LNCaP clone FGC (cell line): Measurements from ENCODE around the gene DDIAS.

ENCODE experiments used
- DNase-seq: peaks from one replicate; pipeline ENCODE4 v3.0.0-alpha.2; 2011; ENCODE audit warnings: low read depth
- H3K4me3 ChIP-seq: 2 replicates; pipeline ENCODE4 v1.5.1; 2011; ENCODE audit warnings: mild to moderate bottlenecking, low read depth, low read length, control low read depth
- TF ChIP-seq, protein P1 (sequence below): IDR thresholded peaks from 2 replicates; pipeline ENCODE4 v1.5.1; 2012; ENCODE audit warnings: mild to moderate bottlenecking; ENCODE audit not compliant: control insufficient read depth, insufficient read depth; ENCODE audit errors: extremely low read depth

The DDIAS gene

GRCh38 chr11:82889133-82890001 is 12.2 kb upstream of the DDIAS start:
- no peak for DNase-seq
- TF ChIP-seq, protein P1, sequence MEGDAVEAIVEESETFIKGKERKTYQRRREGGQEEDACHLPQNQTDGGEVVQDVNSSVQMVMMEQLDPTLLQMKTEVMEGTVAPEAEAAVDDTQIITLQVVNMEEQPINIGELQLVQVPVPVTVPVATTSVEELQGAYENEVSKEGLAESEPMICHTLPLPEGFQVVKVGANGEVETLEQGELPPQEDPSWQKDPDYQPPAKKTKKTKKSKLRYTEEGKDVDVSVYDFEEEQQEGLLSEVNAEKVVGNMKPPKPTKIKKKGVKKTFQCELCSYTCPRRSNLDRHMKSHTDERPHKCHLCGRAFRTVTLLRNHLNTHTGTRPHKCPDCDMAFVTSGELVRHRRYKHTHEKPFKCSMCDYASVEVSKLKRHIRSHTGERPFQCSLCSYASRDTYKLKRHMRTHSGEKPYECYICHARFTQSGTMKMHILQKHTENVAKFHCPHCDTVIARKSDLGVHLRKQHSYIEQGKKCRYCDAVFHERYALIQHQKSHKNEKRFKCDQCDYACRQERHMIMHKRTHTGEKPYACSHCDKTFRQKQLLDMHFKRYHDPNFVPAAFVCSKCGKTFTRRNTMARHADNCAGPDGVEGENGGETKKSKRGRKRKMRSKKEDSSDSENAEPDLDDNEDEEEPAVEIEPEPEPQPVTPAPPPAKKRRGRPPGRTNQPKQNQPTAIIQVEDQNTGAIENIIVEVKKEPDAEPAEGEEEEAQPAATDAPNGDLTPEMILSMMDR, result no peak
- no peak overlapping the region for H3K4me3 ChIP-seq

- TF ChIP-seq, protein P1, result no peak
- H3K4me3 ChIP-seq, result no peak overlapping the region
- DNase-seq, result no peak
Observed at GRCh38 chr11:82890002-82890341, 11.6 kb upstream of the DDIAS start.

DNA sequence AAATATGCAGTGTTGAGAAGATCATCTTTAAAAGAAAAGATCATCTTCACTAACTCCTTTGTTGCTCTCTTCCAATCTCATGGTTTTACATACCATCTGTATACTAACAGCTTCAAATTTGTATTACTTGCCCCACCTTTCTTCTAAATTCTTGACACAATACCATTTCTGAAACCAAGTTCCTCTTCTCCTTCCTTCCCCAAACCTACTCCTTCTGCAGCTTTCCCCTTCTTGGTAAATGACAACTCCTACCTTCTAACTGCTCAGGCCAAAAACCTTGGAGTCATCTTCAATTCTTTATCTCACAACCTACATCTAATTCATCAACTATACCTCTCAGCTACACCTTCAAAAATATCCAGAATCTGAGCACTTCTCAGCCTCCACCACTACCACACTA is 10.6 kb upstream of the DDIAS start:
- TF ChIP-seq, protein P1, result no peak
- no peak overlapping the region for H3K4me3 ChIP-seq
- DNase-seq, result no peak

DNA sequence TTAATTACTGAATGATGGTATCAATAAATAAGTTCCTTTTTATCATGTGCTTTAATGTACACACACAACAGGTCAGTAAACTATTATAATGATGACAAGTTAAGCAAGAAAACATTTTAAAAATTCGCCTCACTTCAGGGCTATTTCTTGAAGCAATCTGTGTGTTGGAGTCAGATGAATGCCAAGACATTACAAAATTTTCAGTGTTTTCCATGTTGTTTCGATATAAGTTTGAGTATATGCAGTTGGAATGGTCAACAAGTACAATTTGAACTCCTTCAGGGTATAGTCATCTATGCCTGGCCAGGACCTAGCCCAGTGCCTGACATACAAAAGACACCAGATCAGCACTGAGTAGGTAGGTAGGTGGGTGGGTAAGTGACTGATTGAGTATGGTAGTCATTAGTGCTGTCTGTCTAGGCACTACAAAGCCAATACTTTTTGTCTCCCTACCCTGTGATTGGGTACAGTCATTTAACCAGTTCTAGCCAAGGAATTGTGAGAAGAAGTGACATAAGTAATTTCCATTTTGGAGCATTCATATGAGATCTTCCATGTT is 8.8 kb upstream of the DDIAS start:
- no peak overlapping the region for H3K4me3 ChIP-seq
- TF ChIP-seq, protein P1, result no peak
- DNase-seq, result no peak

- no peak overlapping the region for H3K4me3 ChIP-seq
- DNase-seq, result no peak
- TF ChIP-seq, protein P1, result no peak
Observed at GRCh38 chr11:82895437-82896091, 6.0 kb upstream of the DDIAS start.

DNA sequence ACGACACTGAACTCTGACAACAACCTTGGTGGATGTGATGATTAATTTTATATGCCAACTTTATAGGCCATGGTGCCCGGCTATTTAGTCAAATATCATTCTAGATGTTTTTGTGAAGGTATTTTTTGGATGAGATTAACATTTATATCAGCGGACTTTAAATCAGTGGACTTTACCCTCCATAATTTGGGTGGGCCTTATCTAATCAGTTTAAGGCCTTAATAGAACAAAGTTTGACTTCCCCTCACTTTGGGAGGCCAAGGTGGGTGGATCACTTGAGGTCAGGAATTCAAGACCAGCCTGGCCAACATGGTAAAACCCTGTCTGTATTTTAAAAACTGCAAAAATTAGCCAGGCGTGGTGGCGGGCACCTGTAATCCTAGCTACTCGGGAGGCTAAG is 5.4 kb upstream of the DDIAS start:
- TF ChIP-seq, protein P1, result no peak
- no peak overlapping the region for H3K4me3 ChIP-seq
- no peak for DNase-seq
